Neuronal stem cell (in vitro differentiated cells): ENCODE data around the gene S100Z.

Experiments
- DNase-seq: peaks from one replicate; pipeline ENCODE4 v3.0.0-alpha.2; 2013; ENCODE audit warnings: low spot score
- H2AFZ ChIP-seq: one replicate; pipeline ENCODE4 v1.6.1; 2013; ENCODE audit warnings: mild to moderate bottlenecking, low read length, inconsistent platforms
- H2AK5ac ChIP-seq: 2 replicates; pipeline ENCODE4 v1.6.1; 2013; ENCODE audit warnings: low read depth, mild to moderate bottlenecking, inconsistent platforms, low read length, moderate library complexity, mixed read lengths
- H2BK120ac ChIP-seq: 2 replicates; pipeline ENCODE4 v1.6.1; 2013; ENCODE audit warnings: low read depth, mild to moderate bottlenecking, inconsistent platforms, low read length, moderate library complexity, mixed read lengths
- H2BK12ac ChIP-seq: one replicate; pipeline ENCODE4 v1.6.1; 2013; ENCODE audit warnings: low read length, inconsistent platforms
- H2BK15ac ChIP-seq: 2 replicates; pipeline ENCODE4 v1.6.1; 2013; ENCODE audit warnings: mild to moderate bottlenecking, low read length, inconsistent platforms, mixed read lengths
- H2BK5ac ChIP-seq: one replicate; pipeline ENCODE4 v1.6.1; 2013; ENCODE audit warnings: inconsistent platforms, mild to moderate bottlenecking, low read length, moderate library complexity
- H3K14ac ChIP-seq: one replicate; pipeline ENCODE4 v1.6.1; 2013; ENCODE audit warnings: low read length, inconsistent platforms
- H3K18ac ChIP-seq: 2 replicates; pipeline ENCODE4 v1.6.1; 2013; ENCODE audit warnings: low read length, inconsistent platforms
- H3K23ac ChIP-seq: 2 replicates; pipeline ENCODE4 v1.6.1; 2013; ENCODE audit warnings: low read depth, mild to moderate bottlenecking, mixed read lengths, low read length, inconsistent platforms; ENCODE audit not compliant: poor library complexity
- H3K27ac ChIP-seq: replicated peaks from 3 replicates; pipeline ENCODE4 v1.5.1; 2013; ENCODE audit warnings: low read length, inconsistent platforms
- H3K27me3 ChIP-seq, 3 experiments: 2 replicates each; pipeline ENCODE4 v1.6.1; 2013; ENCODE audit warnings: low read length in 3 of 3, mild to moderate bottlenecking in 2 of 3, inconsistent platforms in 1 of 3, low read depth in 1 of 3, mixed read lengths in 1 of 3, moderate library complexity in 1 of 3; ENCODE audit not compliant: control insufficient read depth in 3 of 3, insufficient read depth in 3 of 3
- H3K36me3 ChIP-seq, 2 donors: replicated peaks in 1 of 2; 2 replicates each; pipeline ENCODE4 v1.6.1; 2013; ENCODE audit warnings: low read length in 2 of 2; ENCODE audit not compliant: control insufficient read depth in 2 of 2, insufficient read depth in 2 of 2
- H3K4ac ChIP-seq: 2 replicates; pipeline ENCODE4 v1.6.1; 2013; ENCODE audit warnings: inconsistent platforms, mild to moderate bottlenecking, low read length, moderate library complexity
- H3K4me1 ChIP-seq, 2 donors: 1 replicate in 1 of 2; 2 replicates in 1 of 2; pipeline ENCODE4 v1.6.1; 2013; ENCODE audit warnings: low read length in 2 of 2, low read depth in 1 of 2; ENCODE audit not compliant: control insufficient read depth in 2 of 2, insufficient read depth in 1 of 2
- H3K4me2 ChIP-seq: one replicate; pipeline ENCODE4 v1.6.1; 2013; ENCODE audit warnings: mild to moderate bottlenecking, low read length, inconsistent platforms; ENCODE audit not compliant: insufficient read depth, poor library complexity, severe bottlenecking
- H3K4me3 ChIP-seq, 2 donors: 2 replicates each; pipeline ENCODE4 v1.5.1; 2013; ENCODE audit warnings: low read length in 2 of 2, mild to moderate bottlenecking in 2 of 2, inconsistent platforms in 1 of 2, moderate library complexity in 1 of 2
- H3K79me1 ChIP-seq: one replicate; pipeline ENCODE4 v1.6.1; 2013; ENCODE audit warnings: low read depth, mild to moderate bottlenecking, inconsistent platforms, low read length, moderate library complexity
- H3K9ac ChIP-seq: one replicate; pipeline ENCODE4 v1.6.1; 2013; ENCODE audit warnings: mild to moderate bottlenecking, low read depth, low read length, inconsistent platforms; ENCODE audit not compliant: poor library complexity
- H3K9me3 ChIP-seq, 2 donors: replicated peaks in 1 of 2; 2 replicates each; pipeline versions ENCODE3 to v1.6.1; 2013; ENCODE audit warnings: low read length in 2 of 2, mild to moderate bottlenecking in 2 of 2, inconsistent platforms in 1 of 2, low read depth in 1 of 2, mixed read lengths in 1 of 2, moderate library complexity in 1 of 2; ENCODE audit not compliant: control insufficient read depth in 2 of 2, insufficient read depth in 1 of 2
- H4K8ac ChIP-seq: one replicate; pipeline ENCODE4 v1.6.1; 2013; ENCODE audit warnings: low read depth, mild to moderate bottlenecking, inconsistent platforms, low read length, moderate library complexity
- H4K91ac ChIP-seq: one replicate; pipeline ENCODE4 v1.6.1; 2013; ENCODE audit warnings: low read length, low read depth, mild to moderate bottlenecking, inconsistent platforms; ENCODE audit not compliant: poor library complexity
- WGBS, 2 donors: extraction: QIAGEN DNeasy Blood & Tissue Kit; methylation state at CpG; one replicate each; pipeline ENCODE4 v1.1.7; 2013; ENCODE audit warnings: missing lambda C conversion rate in 2 of 2, mixed read lengths in 1 of 2; ENCODE audit not compliant: insufficient read length in 2 of 2, insufficient replicate concordance in 1 of 2; ENCODE audit errors: extremely low coverage in 2 of 2; 5-methylcytosine and 5-hydroxymethylcytosine counted together

Gene S100Z

DNA sequence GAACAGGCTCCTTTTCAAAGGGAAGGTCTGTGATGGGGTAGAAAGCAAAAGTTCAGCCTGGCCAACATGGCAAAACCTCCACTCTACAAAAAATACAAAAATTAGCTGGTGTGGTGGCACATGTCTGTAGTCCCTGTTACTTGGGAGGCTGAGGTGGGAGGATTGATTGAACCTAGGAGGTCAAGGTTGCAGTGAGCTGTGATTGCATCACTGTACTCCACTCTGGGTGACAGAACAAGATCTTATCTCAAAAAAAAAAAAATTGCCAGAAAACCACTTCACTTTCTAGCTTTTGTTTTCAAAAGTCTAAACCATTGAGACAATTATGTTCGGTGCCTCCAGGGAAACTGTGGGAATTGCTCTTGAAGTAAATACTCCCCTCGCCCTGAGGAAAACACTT, 43.5 kb downstream of the S100Z start:
- Histone ChIP-seq H3K36me3 (no peaks in the 10 kb centered on the region), H3K79me1 (no peaks in the 10 kb centered on the region), H3K9ac (no peak overlapping the region), H2AK5ac (no peak overlapping the region), H3K18ac (no peak overlapping the region), H3K14ac (no peak overlapping the region), H3K4ac (no peak overlapping the region), H2BK12ac (no peak overlapping the region), H2BK120ac (no peak overlapping the region), H3K9me3 (no peaks in the 10 kb centered on the region), H3K4me1 (no peaks in the 10 kb centered on the region), H2BK15ac (no peak overlapping the region), H3K27me3 (peaks cover 0 to 3% (median 0%) of the 10 kb centered on the region in 3 experiments), H2AFZ (no peak overlapping the region), H3K23ac (no peak overlapping the region), H3K4me3 (no peak overlapping the region), H3K27ac (no peak overlapping the region), H4K91ac (no peak overlapping the region), H3K4me2 (no peak overlapping the region), H2BK5ac (no peak overlapping the region), H4K8ac (no peak overlapping the region)
- WGBS, 2 donors: no CpG with 5 or more reads among the region's 2 CpGs
- no peak for DNase-seq

DNA sequence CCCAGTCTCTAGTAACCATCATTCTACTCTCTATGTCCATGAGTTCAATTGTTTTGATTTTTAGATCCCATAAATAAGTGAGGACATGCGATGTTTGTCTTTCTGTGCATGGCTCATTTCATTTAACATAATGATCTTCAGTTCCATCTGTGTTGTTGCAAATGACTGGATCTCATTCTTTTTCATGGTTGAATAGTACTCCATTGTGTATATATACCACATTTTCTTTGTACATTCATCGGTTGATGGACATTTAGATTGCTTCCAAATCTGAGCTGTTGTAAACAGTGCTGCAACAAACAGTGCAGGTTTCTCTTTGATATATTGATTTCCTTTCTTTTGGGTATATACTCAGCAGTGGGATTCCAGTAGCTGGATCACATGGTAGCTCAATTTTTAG, 46.4 kb downstream of the S100Z start:
- Histone ChIP-seq H3K14ac (no peak overlapping the region), H3K9me3 (peaks cover 0 to 3% of the 10 kb centered on the region in 2 donors), H3K9ac (no peak overlapping the region), H3K4me3 (no peak overlapping the region), H3K4ac (no peak overlapping the region), H4K91ac (no peak overlapping the region), H3K79me1 (no peaks in the 10 kb centered on the region), H2BK15ac (no peak overlapping the region), H3K27ac (no peak overlapping the region), H3K36me3 (no peaks in the 10 kb centered on the region), H3K27me3 (peaks cover 0 to 3% (median 0%) of the 10 kb centered on the region in 3 experiments), H3K23ac (no peak overlapping the region), H3K4me1 (no peaks in the 10 kb centered on the region), H3K18ac (no peak overlapping the region), H2AK5ac (no peak overlapping the region), H2AFZ (no peak overlapping the region), H2BK5ac (no peak overlapping the region), H4K8ac (no peak overlapping the region), H2BK12ac (no peak overlapping the region), H3K4me2 (no peak overlapping the region), H2BK120ac (no peak overlapping the region)
- no CpG with 5 or more reads among the region's 2 CpGs for WGBS, 2 donors
- no peak for DNase-seq

DNA sequence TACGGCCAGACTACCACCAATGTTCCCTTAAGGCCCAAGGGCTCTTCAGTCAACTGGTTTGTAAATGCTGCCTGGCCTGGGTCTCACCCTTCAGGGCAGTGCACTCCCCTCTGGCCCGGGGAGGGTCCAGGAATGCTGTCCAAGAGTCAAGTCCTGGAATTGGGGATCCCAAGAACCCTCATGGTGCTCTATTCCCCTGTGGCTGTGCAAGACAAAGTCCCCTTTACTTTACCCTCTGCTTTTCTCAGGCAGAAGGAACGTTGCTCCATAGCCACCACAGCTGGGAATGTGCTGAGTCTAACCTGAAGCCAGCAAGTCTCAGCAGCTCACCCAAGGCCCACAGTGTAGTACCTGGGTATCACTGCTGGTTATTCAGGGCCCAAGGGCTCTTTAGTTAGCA, 51.7 kb downstream of the S100Z start:
- H3K18ac ChIP-seq: no peak overlapping the region
- H3K9ac ChIP-seq: no peak overlapping the region
- H3K4ac ChIP-seq: no peak overlapping the region
- H3K27me3 ChIP-seq: no peaks in the 10 kb centered on the region
- no peak overlapping the region for H3K23ac ChIP-seq
- H3K36me3 ChIP-seq: no peaks in the 10 kb centered on the region
- no peak overlapping the region for H2AK5ac ChIP-seq
- no peak overlapping the region for H3K14ac ChIP-seq
- peaks cover 0 to 6% of the 10 kb centered on the region in 2 donors for H3K9me3 ChIP-seq
- H2BK5ac ChIP-seq: no peak overlapping the region
- H3K4me2 ChIP-seq: no peak overlapping the region
- H3K4me3 ChIP-seq: no peak overlapping the region
- no peak for DNase-seq
- no CpG with 5 or more reads among the region's 3 CpGs for WGBS, 2 donors
- H2AFZ ChIP-seq: no peak overlapping the region
- no peak overlapping the region for H4K91ac ChIP-seq
- no peaks in the 10 kb centered on the region for H3K79me1 ChIP-seq
- H2BK12ac ChIP-seq: no peak overlapping the region
- H2BK15ac ChIP-seq: no peak overlapping the region
- H4K8ac ChIP-seq: no peak overlapping the region
- no peak overlapping the region for H3K27ac ChIP-seq
- H2BK120ac ChIP-seq: no peak overlapping the region
- no peaks in the 10 kb centered on the region for H3K4me1 ChIP-seq

DNA sequence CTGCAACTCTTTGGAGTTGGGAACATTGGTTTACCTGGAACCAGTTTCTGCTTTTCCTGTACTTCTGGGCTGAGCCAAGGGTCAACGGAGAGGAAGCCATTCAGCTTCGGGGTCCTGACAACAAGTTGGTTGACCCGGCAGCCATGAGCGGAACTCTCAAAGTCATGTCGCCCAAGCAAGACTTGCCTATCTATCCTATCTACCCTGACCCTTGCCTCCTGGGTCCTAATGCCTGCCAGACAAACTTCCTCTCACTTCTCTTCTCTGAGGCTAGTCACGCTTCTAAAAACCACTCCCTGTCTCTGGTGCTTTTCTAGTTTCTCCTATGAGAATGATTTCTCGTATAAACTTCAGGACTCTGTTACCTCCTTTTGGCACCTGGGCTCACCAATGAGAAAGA, 58.4 kb downstream of the S100Z start:
- no peak overlapping the region for H3K27ac ChIP-seq
- no peak overlapping the region for H3K4ac ChIP-seq
- no peaks in the 10 kb centered on the region for H3K79me1 ChIP-seq
- H3K9ac ChIP-seq: no peak overlapping the region
- H3K27me3 ChIP-seq: peaks cover 0 to 5% (median 0%) of the 10 kb centered on the region in 3 experiments
- no peak overlapping the region for H3K14ac ChIP-seq
- H3K18ac ChIP-seq: no peak overlapping the region
- H4K8ac ChIP-seq: no peak overlapping the region
- no peak overlapping the region for H2AFZ ChIP-seq
- no CpG with 5 or more reads among the region's 7 CpGs for WGBS, 2 donors
- no peak overlapping the region for H3K23ac ChIP-seq
- H3K4me2 ChIP-seq: no peak overlapping the region
- H3K4me3 ChIP-seq: no peak overlapping the region
- H3K4me1 ChIP-seq: no peaks in the 10 kb centered on the region
- H2BK12ac ChIP-seq: no peak overlapping the region
- DNase-seq: no peak
- H4K91ac ChIP-seq: no peak overlapping the region
- H3K9me3 ChIP-seq: no peaks in the 10 kb centered on the region
- no peak overlapping the region for H2BK5ac ChIP-seq
- no peak overlapping the region for H2BK15ac ChIP-seq
- H2AK5ac ChIP-seq: no peak overlapping the region
- H3K36me3 ChIP-seq: no peaks in the 10 kb centered on the region
- H2BK120ac ChIP-seq: no peak overlapping the region
